Liver (tissue), 9 donors: ENCODE data around the gene CRYAA. TPM values are rescaled to one million over a fixed set of nuclear protein-coding genes. Genes with fewer than 3 reads are reported as not detected.
"Not testable (repeated sequence)": the region's sequence is repeated elsewhere in the genome, so short reads cannot be mapped to it uniquely, and the experiment has no call there.

Experiments
- DNase-seq: peaks from one replicate; pipeline ENCODE4 v3.0.0-alpha.2; 2017; ENCODE audit warnings: low spot score
- H3K27ac ChIP-seq, 2 donors: one replicate each; pipeline ENCODE4 v1.7.0; 2013; ENCODE audit warnings: inconsistent platforms in 2 of 2, low read length in 2 of 2, control low read depth in 1 of 2, low read depth in 1 of 2, mild to moderate bottlenecking in 1 of 2
- H3K27me3 ChIP-seq, 4 donors: one replicate each; pipeline versions ENCODE4 v1.6.1 to v1.7.0; 2013; ENCODE audit warnings: low read length in 3 of 4, inconsistent platforms in 1 of 4, mild to moderate bottlenecking in 1 of 4, moderate library complexity in 1 of 4; ENCODE audit not compliant: control insufficient read depth in 4 of 4, insufficient read depth in 4 of 4
- H3K36me3 ChIP-seq, 4 donors: one replicate each; pipeline versions ENCODE4 v1.6.1 to v1.7.0; 2013; ENCODE audit warnings: low read length in 3 of 4, mild to moderate bottlenecking in 3 of 4, low read depth in 1 of 4, moderate library complexity in 1 of 4; ENCODE audit not compliant: control insufficient read depth in 4 of 4, insufficient read depth in 3 of 4
- H3K4me1 ChIP-seq, 4 donors: one replicate each; pipeline versions ENCODE4 v1.6.1 to v1.7.0; 2013; ENCODE audit warnings: low read length in 3 of 4, mild to moderate bottlenecking in 3 of 4, moderate library complexity in 1 of 4; ENCODE audit not compliant: control insufficient read depth in 4 of 4, insufficient read depth in 4 of 4
- H3K4me3 ChIP-seq, 3 donors: one replicate each; pipeline versions ENCODE4 v1.6.1 to v1.7.0; 2013; ENCODE audit warnings: low read length in 3 of 3, control low read depth in 1 of 3, low read depth in 1 of 3, mild to moderate bottlenecking in 1 of 3
- H3K9ac ChIP-seq, 2 donors: one replicate each; pipeline ENCODE4 v1.7.0; 2013; ENCODE audit warnings: low read length in 2 of 2, mild to moderate bottlenecking in 2 of 2, moderate library complexity in 2 of 2, control low read depth in 1 of 2, low read depth in 1 of 2
- H3K9me3 ChIP-seq, 4 donors: one replicate each; pipeline versions ENCODE4 v1.6.1 to v1.7.0; 2013; ENCODE audit warnings: low read length in 3 of 4; ENCODE audit not compliant: control insufficient read depth in 4 of 4
- WGBS: extraction: QIAGEN DNeasy Blood & Tissue Kit; methylation state at CpG from one replicate; pipeline ENCODE4 v1.1.7; 2013; 5-methylcytosine and 5-hydroxymethylcytosine counted together
- polyA plus RNA-seq, 2 donors: library from polyadenylated mRNA; stranded (reverse) in 1 of 2; unstranded in 1 of 2; fragments of 200-250 nt in 1 of 2; fragments of >200 nt in 1 of 2; fragmentation: Nextera tagmentation in 1 of 2; extraction: Ambion mirVana in 1 of 2; gene quantifications; one replicate each; pipeline versions ENCODE4 v1.2.1 to v1.2.3, GENCODE V29; 2013 to 2015
- total RNA-seq, 2 donors: library from RNA; depleted of rRNA; stranded (reverse); fragments of >200 nt; gene quantifications; one replicate each; pipeline ENCODE4 v1.2.3, GENCODE V29; 2014
- donor health status: healthy.
- donor health status: healthy.
- donor health status: healthy.
- donor health status: healthy.
- donor health status: healthy.

CRYAA gene
- total and polyA plus RNA-seq, 4 donors, result 0.57 to 1.9 (median 0.84) TPM; not detected in 1

DNA sequence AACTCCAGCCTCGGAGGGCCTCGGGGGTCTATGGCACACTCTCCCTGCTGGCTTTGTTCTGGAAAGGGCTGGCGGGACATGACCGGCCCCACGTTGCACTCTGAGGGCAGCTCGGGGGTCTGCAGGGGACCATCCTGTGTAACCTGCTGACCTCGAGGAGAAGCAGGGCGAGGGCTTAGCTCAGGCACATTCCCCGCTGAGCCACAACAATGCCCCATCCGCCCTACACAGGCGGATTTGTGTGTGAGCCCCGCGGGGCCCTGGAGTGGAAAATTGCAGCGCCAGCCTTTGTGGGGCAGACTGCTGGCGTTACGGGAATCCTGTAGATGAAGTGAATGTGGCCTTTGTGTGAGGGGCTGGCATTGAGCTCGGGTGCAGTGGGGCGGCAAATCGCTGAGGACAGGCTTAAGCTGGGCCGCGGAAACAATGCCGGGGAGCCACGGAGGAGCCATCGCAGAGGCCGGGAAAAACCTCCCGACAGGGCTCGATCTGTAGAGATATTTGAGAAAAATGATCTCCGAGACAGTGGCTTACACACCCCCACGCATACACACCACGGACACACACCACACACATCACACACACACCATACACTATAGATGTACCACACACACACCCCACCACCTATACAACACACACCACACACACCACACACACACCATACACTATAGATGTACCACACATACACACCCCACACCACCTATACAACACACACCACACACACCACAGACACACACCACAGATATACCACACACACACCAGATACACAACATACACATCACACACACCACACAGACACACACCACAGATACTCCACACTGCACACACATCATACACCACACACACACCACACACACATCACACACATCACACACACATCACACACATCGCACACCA, 9.3 kb upstream of the CRYAA start:
- H3K4me1 ChIP-seq, H3K4me3 ChIP-seq, H3K27me3 ChIP-seq, DNase-seq, H3K27ac ChIP-seq, H3K9me3 ChIP-seq, H3K36me3 ChIP-seq, H3K9ac ChIP-seq: not testable (repeated sequence)
- 100% methylated on average over 1 of the region's 31 CpGs for WGBS

GRCh38 chr21:43161826-43162707, 6.7 kb upstream of the CRYAA start:
- H3K9ac ChIP-seq, H3K4me3 ChIP-seq, H3K36me3 ChIP-seq, DNase-seq, H3K9me3 ChIP-seq, H3K4me1 ChIP-seq, H3K27me3 ChIP-seq, H3K27ac ChIP-seq: not testable (repeated sequence)
- no CpG with 5 or more reads among the region's 24 CpGs for WGBS

GRCh38 chr21:43162708-43163205, 6.1 kb upstream of the CRYAA start:
- H3K4me1 ChIP-seq, DNase-seq, H3K27me3 ChIP-seq, H3K36me3 ChIP-seq, H3K9ac ChIP-seq, H3K9me3 ChIP-seq, H3K4me3 ChIP-seq, H3K27ac ChIP-seq: not testable (repeated sequence)
- no CpG with 5 or more reads among the region's 9 CpGs for WGBS

DNA sequence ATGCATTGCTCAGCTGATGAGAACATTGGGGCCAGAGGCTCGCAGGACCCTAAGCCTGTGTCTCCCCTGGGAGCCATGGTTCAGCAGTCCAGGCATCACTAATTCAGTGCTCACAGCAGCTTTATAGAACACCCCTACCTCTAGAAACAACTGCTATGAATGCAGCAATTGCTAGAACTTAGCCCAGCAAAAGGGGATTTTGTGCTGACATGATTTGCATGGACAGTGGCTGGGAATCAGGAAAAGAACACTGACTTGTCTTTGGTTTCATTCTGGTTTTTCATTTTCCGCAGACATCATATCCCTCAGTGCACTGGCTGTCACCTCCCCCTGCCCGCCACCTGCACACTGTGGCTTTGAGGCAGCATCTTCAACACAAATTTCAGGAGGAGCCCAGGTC, 4.0 kb upstream of the CRYAA start:
- H3K4me1 ChIP-seq, H3K4me3 ChIP-seq, H3K9me3 ChIP-seq, H3K36me3 ChIP-seq, H3K9ac ChIP-seq, DNase-seq, H3K27ac ChIP-seq, H3K27me3 ChIP-seq: not testable (repeated sequence)
- WGBS, result no CpG with 5 or more reads among the region's 3 CpGs

DNA sequence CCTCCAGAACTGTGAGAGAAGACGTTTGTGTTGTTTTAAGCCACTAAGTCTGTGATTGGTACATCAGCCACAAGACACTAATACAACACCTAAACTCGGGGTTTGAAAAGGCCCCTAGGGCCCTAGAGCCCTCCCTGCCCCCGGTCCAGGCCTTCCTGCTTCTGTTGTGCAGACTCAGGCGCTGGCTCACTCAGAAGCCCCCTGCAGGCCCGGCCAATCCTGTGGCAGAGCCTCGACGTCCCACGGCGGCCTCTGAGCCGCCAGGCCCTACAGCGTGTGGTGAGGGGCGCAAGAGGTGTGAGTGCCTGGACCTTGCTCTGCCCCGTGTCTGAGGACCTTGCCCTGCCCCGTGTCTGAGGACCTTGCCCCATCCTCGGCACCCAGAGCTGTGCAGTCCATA, 3.1 kb upstream of the CRYAA start:
- DNase-seq, H3K9me3 ChIP-seq, H3K4me3 ChIP-seq, H3K4me1 ChIP-seq, H3K36me3 ChIP-seq, H3K9ac ChIP-seq, H3K27ac ChIP-seq, H3K27me3 ChIP-seq: not testable (repeated sequence)
- no CpG with 5 or more reads among the region's 15 CpGs for WGBS
